ENCODE data around the gene GGCX.
"Not testable (repeated sequence)": the region's sequence is repeated elsewhere in the genome, so short reads cannot be mapped to it uniquely, and the experiment has no call there.

GGCX gene

GRCh38 chr2:85593023-85593422 lies 31.7 kb upstream of the GGCX start:
- no peak for DNase-seq

GRCh38 chr2:85592299-85592698 lies 31.0 kb upstream of the GGCX start:
- DNase-seq: not testable (repeated sequence)

GRCh38 chr2:85591563-85591962 lies 30.3 kb upstream of the GGCX start:
- DNase-seq: no peak

- DNase-seq: no peak
Observed at GRCh38 chr2:85590950-85591349, 29.7 kb upstream of the GGCX start.

GRCh38 chr2:85589982-85590791 lies 28.9 kb upstream of the GGCX start:
- DNase-seq: no peak

- no peak for DNase-seq
Observed at GRCh38 chr2:85589181-85589580, 27.9 kb upstream of the GGCX start.

GRCh38 chr2:85588645-85589044 lies 27.4 kb upstream of the GGCX start:
- DNase-seq: no peak

GRCh38 chr2:85588236-85588635 lies 26.9 kb upstream of the GGCX start:
- no peak for DNase-seq

- DNase-seq: no peak
Observed at GRCh38 chr2:85585781-85586105, 24.4 kb upstream of the GGCX start.

GRCh38 chr2:85584857-85585780 lies 23.8 kb upstream of the GGCX start:
- no peak for DNase-seq

- no peak for DNase-seq
Observed at GRCh38 chr2:85584354-85584856, 23.1 kb upstream of the GGCX start, which contains the start of gene VAMP5. Gene VAMP5, plus strand, starts transcription at chr2:85584431. Its CDS starts 60 bp downstream, at chr2:85584491.

- DNase-seq: no peak
Observed at GRCh38 chr2:85583667-85584353, 22.5 kb upstream of the GGCX start.

GRCh38 chr2:85582492-85582891 lies 21.2 kb upstream of the GGCX start:
- no peak for DNase-seq

- DNase-seq: no peak
Observed at GRCh38 chr2:85580206-85580605, 18.9 kb upstream of the GGCX start.

GRCh38 chr2:85579266-85579935 lies 18.1 kb upstream of the GGCX start:
- no peak for DNase-seq

- DNase-seq: peak; percentile 53
Observed at GRCh38 chr2:85578243-85579180, 17.2 kb upstream of the GGCX start.

GRCh38 chr2:85577386-85578242 lies 16.3 kb upstream of the GGCX start, which contains the start of gene VAMP8:
Gene VAMP8, plus strand, starts transcription at chr2:85577586. Its CDS starts 61 bp downstream, at chr2:85577647.
- DNase-seq: peak; percentile 73

- no peak for DNase-seq
Observed at GRCh38 chr2:85577063-85577385, 15.7 kb upstream of the GGCX start.

- DNase-seq: no peak
Observed at GRCh38 chr2:85575739-85576138, 14.4 kb upstream of the GGCX start.

- DNase-seq: no peak
Observed at GRCh38 chr2:85566265-85566664, 5.0 kb upstream of the GGCX start.

Data from KG1 (cell line).